DOHH2 (cell line): ENCODE data around the gene IQCM.

ENCODE experiments used
- H3F3A ChIP-seq: fragments of 200-600 bp; sonication (generic), shearing (Covaris generic); 2 replicates; pipeline ENCODE4 v1.6.0; 2016; ENCODE audit warnings: antibody characterized with exemption, mild to moderate bottlenecking; ENCODE audit not compliant: control insufficient read depth, insufficient read depth
- H3K27ac ChIP-seq: fragments of 200-600 bp; sonication (generic); 2 replicates; pipeline ENCODE4 v1.5.1; 2014; ENCODE audit warnings: low read depth, mild to moderate bottlenecking, low read length, moderate library complexity
- H3K27me3 ChIP-seq: fragments of 200-600 bp; sonication (generic); 2 replicates; pipeline ENCODE4 v1.6.1; 2014; ENCODE audit warnings: mild to moderate bottlenecking, low read length, mixed read lengths; ENCODE audit not compliant: control insufficient read depth
- H3K36me3 ChIP-seq: fragments of 200-600 bp; sonication (generic); 2 replicates; pipeline ENCODE4 v1.6.1; 2014; ENCODE audit warnings: mild to moderate bottlenecking, low read length, moderate library complexity, mixed read lengths; ENCODE audit not compliant: control insufficient read depth
- H3K4me1 ChIP-seq: fragments of 200-600 bp; sonication (generic); 2 replicates; pipeline ENCODE4 v1.6.1; 2014; ENCODE audit warnings: mild to moderate bottlenecking, low read length, mixed read lengths; ENCODE audit not compliant: control insufficient read depth
- H3K4me2 ChIP-seq: fragments of 200-600 bp; sonication (generic); 2 replicates; pipeline ENCODE4 v1.6.0; 2014; ENCODE audit warnings: mild to moderate bottlenecking, low read length, moderate library complexity
- H3K4me3 ChIP-seq: fragments of 200-600 bp; sonication (generic); 2 replicates; pipeline ENCODE4 v1.5.1; 2014; ENCODE audit warnings: mild to moderate bottlenecking, low read length, mixed read lengths
- H3K79me2 ChIP-seq: fragments of 200-600 bp; sonication (generic); 2 replicates; pipeline ENCODE4 v1.6.1; 2014; ENCODE audit warnings: mild to moderate bottlenecking, low read length, mixed read lengths; ENCODE audit not compliant: control insufficient read depth
- H3K9me2 ChIP-seq: fragments of 200-600 bp; sonication (generic); replicated peaks from 2 replicates; pipeline ENCODE4 v1.6.1; 2014; ENCODE audit warnings: mild to moderate bottlenecking, low read length, mixed read lengths; ENCODE audit not compliant: control insufficient read depth
- H3K9me3 ChIP-seq: fragments of 200-600 bp; sonication (generic); 2 replicates; pipeline ENCODE4 v1.6.1; 2014; ENCODE audit warnings: antibody characterized with exemption, low read length, mixed read lengths; ENCODE audit not compliant: control insufficient read depth, insufficient read depth
- H4K20me1 ChIP-seq: fragments of 200-600 bp; sonication (generic); 2 replicates; pipeline ENCODE4 v1.6.0; 2014; ENCODE audit warnings: low read depth, mild to moderate bottlenecking, antibody characterized with exemption, low read length, moderate library complexity; ENCODE audit not compliant: control insufficient read depth, insufficient read depth
- CTCF ChIP-seq: fragments of 200-600 bp; sonication (generic); IDR thresholded peaks from one replicate; pipeline ENCODE4 v1.5.1; 2014; ENCODE audit warnings: antibody characterized with exemption, mild to moderate bottlenecking, low read depth, low read length; ENCODE audit not compliant: poor library complexity, severe bottlenecking
- EZH2phosphoT487 ChIP-seq: fragments of 200-600 bp; sonication (generic); IDR thresholded peaks from 2 replicates; pipeline ENCODE4 v1.6.1; 2017; ENCODE audit warnings: borderline replicate concordance, mild to moderate bottlenecking, antibody characterized with exemption, low read length, moderate library complexity, mixed read lengths

The IQCM gene

GRCh38 chr4:149630064-149630463 lies 185.6 kb downstream of the IQCM start:
- TF ChIP-seq EZH2phosphoT487 (no peak), CTCF (no peak)

GRCh38 chr4:149605601-149606378 lies 209.9 kb downstream of the IQCM start:
- no peak overlapping the region for H3K4me3 ChIP-seq
- no peaks in the 10 kb centered on the region for H3K9me3 ChIP-seq
- no peaks in the 10 kb centered on the region for H3K4me1 ChIP-seq
- H3K27ac ChIP-seq = no peak overlapping the region
- no peaks in the 10 kb centered on the region for H4K20me1 ChIP-seq
- H3K79me2 ChIP-seq = no peaks in the 10 kb centered on the region
- no peaks in the 10 kb centered on the region for H3K27me3 ChIP-seq
- TF ChIP-seq EZH2phosphoT487 (no peak), CTCF (no peak)
- H3K36me3 ChIP-seq = no peaks in the 10 kb centered on the region
- no peaks in the 10 kb centered on the region for H3F3A ChIP-seq
- no peaks in the 10 kb centered on the region for H3K9me2 ChIP-seq
- H3K4me2 ChIP-seq = no peak overlapping the region

More at GRCh38 chr4:149630064-149630463, 185.6 kb downstream of the IQCM start:
- Histone ChIP-seq H4K20me1 (no peaks in the 10 kb centered on the region), H3K4me2 (no peak overlapping the region), H3K27ac (no peak overlapping the region), H3K79me2 (no peaks in the 10 kb centered on the region), H3K4me1 (no peaks in the 10 kb centered on the region), H3K27me3 (no peaks in the 10 kb centered on the region), H3K4me3 (no peak overlapping the region), H3K9me3 (no peaks in the 10 kb centered on the region), H3K36me3 (no peaks in the 10 kb centered on the region), H3K9me2 (no peaks in the 10 kb centered on the region), H3F3A (no peaks in the 10 kb centered on the region)

- Histone ChIP-seq H3K9me3 (no peaks in the 10 kb centered on the region), H3K4me1 (no peaks in the 10 kb centered on the region), H3K4me2 (no peak overlapping the region), H3K9me2 (no peaks in the 10 kb centered on the region), H4K20me1 (no peaks in the 10 kb centered on the region), H3K36me3 (no peaks in the 10 kb centered on the region), H3K4me3 (no peak overlapping the region), H3K27me3 (no peaks in the 10 kb centered on the region), H3K79me2 (no peaks in the 10 kb centered on the region), H3K27ac (no peak overlapping the region), H3F3A (no peaks in the 10 kb centered on the region)
- TF ChIP-seq EZH2phosphoT487 = no peak
- TF ChIP-seq CTCF = no peak
Observed at GRCh38 chr4:149604827-149605226, 210.8 kb downstream of the IQCM start.
